Neural cell (in vitro differentiated cells): Measurements from ENCODE around the gene ACOX1.
A peak's percentile ranks its signal among the peaks of the same experiment; 100 is the strongest.

ENCODE experiments used
- EP300 ChIP-seq: fragments of 450-650 bp; conservative IDR thresholded peaks from 2 replicates; pipeline ENCODE4 v1.6.1; 2014; ENCODE audit warnings: antibody characterized with exemption, mild to moderate bottlenecking, moderate library complexity; ENCODE audit not compliant: poor library complexity, severe bottlenecking
- POLR2AphosphoS5 ChIP-seq: IDR thresholded peaks from 2 replicates; pipeline ENCODE4 v1.6.1; 2012
- RAD21 ChIP-seq: fragments of 450-650 bp; conservative IDR thresholded peaks from 2 replicates; pipeline ENCODE4 v1.6.1; 2014; ENCODE audit warnings: antibody characterized with exemption, mild to moderate bottlenecking, moderate library complexity
- TF ChIP-seq, protein P1 (sequence below): fragments of 450-650 bp; IDR thresholded peaks from 2 replicates; pipeline ENCODE4 v1.5.1; 2014; ENCODE audit warnings: antibody characterized with exemption, mild to moderate bottlenecking, moderate library complexity; ENCODE audit not compliant: poor library complexity, severe bottlenecking
- TF ChIP-seq, protein P2 (sequence below): IDR thresholded peaks from 2 replicates; pipeline ENCODE4 v1.6.1; 2012; ENCODE audit warnings: borderline replicate concordance

GRCh38 chr17:75978938-75979704 is at the start of gene ACOX1, which contains the start of gene TEN1:
- TF ChIP-seq RAD21 (no peak), EP300 (peak; percentile 57), POLR2AphosphoS5 (peak; percentile 96)
- TF ChIP-seq, protein P1, sequence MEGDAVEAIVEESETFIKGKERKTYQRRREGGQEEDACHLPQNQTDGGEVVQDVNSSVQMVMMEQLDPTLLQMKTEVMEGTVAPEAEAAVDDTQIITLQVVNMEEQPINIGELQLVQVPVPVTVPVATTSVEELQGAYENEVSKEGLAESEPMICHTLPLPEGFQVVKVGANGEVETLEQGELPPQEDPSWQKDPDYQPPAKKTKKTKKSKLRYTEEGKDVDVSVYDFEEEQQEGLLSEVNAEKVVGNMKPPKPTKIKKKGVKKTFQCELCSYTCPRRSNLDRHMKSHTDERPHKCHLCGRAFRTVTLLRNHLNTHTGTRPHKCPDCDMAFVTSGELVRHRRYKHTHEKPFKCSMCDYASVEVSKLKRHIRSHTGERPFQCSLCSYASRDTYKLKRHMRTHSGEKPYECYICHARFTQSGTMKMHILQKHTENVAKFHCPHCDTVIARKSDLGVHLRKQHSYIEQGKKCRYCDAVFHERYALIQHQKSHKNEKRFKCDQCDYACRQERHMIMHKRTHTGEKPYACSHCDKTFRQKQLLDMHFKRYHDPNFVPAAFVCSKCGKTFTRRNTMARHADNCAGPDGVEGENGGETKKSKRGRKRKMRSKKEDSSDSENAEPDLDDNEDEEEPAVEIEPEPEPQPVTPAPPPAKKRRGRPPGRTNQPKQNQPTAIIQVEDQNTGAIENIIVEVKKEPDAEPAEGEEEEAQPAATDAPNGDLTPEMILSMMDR = peak; percentile 57
- TF ChIP-seq, protein P2, sequence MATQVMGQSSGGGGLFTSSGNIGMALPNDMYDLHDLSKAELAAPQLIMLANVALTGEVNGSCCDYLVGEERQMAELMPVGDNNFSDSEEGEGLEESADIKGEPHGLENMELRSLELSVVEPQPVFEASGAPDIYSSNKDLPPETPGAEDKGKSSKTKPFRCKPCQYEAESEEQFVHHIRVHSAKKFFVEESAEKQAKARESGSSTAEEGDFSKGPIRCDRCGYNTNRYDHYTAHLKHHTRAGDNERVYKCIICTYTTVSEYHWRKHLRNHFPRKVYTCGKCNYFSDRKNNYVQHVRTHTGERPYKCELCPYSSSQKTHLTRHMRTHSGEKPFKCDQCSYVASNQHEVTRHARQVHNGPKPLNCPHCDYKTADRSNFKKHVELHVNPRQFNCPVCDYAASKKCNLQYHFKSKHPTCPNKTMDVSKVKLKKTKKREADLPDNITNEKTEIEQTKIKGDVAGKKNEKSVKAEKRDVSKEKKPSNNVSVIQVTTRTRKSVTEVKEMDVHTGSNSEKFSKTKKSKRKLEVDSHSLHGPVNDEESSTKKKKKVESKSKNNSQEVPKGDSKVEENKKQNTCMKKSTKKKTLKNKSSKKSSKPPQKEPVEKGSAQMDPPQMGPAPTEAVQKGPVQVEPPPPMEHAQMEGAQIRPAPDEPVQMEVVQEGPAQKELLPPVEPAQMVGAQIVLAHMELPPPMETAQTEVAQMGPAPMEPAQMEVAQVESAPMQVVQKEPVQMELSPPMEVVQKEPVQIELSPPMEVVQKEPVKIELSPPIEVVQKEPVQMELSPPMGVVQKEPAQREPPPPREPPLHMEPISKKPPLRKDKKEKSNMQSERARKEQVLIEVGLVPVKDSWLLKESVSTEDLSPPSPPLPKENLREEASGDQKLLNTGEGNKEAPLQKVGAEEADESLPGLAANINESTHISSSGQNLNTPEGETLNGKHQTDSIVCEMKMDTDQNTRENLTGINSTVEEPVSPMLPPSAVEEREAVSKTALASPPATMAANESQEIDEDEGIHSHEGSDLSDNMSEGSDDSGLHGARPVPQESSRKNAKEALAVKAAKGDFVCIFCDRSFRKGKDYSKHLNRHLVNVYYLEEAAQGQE = peak; percentile 85
